Measurements from ENCODE around the gene ARTN.

DNA sequence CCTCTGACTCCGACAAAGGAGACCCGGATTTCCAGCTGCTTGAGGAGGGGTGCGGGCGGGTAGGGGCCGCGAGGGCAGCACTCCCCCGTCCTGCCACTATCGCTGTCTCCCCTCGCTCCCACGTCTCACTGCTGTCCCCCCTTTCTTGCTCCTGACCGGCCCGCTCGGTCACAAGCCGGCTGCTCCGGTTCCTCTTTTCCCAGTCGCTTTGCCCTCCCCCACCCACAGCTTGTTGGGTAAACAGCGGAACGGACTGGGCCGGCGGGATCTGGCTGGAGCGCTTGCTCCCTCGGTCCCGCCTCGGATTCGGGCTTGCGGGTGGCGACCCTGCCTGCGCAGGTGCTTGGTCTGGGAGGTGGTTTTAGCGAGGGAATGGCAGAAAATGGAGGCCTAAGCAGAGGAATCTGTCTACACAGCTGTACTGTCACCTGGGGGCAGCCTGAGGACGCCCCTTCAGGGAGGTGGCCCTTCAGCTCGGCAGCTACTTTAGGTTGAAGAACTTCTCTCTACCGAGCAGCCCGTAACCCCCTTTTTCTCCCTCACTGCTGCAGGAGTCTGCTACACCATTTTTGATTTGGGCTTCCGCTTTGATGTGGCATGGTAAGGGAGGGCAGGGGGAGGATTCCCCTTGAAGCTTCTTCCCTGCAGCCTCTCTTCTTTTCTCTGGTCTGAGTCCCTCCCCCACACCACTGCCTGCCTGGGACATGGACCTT, 41.8 kb downstream of the ARTN start:
- TF ChIP-seq POLR2A (IDR thresholded peaks at IDR 0.05; ENCODE audit: extremely low read depth, insufficient read length) = no peak
- TF ChIP-seq, protein P1, sequence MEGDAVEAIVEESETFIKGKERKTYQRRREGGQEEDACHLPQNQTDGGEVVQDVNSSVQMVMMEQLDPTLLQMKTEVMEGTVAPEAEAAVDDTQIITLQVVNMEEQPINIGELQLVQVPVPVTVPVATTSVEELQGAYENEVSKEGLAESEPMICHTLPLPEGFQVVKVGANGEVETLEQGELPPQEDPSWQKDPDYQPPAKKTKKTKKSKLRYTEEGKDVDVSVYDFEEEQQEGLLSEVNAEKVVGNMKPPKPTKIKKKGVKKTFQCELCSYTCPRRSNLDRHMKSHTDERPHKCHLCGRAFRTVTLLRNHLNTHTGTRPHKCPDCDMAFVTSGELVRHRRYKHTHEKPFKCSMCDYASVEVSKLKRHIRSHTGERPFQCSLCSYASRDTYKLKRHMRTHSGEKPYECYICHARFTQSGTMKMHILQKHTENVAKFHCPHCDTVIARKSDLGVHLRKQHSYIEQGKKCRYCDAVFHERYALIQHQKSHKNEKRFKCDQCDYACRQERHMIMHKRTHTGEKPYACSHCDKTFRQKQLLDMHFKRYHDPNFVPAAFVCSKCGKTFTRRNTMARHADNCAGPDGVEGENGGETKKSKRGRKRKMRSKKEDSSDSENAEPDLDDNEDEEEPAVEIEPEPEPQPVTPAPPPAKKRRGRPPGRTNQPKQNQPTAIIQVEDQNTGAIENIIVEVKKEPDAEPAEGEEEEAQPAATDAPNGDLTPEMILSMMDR (IDR thresholded peaks at IDR 0.05; ENCODE audit: low read depth, low read length) = no peak
